DND-41 (cell line): ENCODE results near the gene ABCF2.

Source experiments
- ATAC-seq: fragments of 200-7000 bp; cut with Tn5 transposase; 3 replicates; pipeline ENCODE4 v1.9.1; 2021; ENCODE audit warnings: low read depth; ENCODE audit not compliant: insufficient read depth
- DNase-seq: peaks from one replicate; pipeline ENCODE4 v3.0.0-alpha.2; 2020
- H2AFZ ChIP-seq: 2 replicates; pipeline ENCODE4 v1.6.0; 2012; ENCODE audit warnings: low read depth, low read length
- H3K27ac ChIP-seq: 2 replicates; pipeline ENCODE4 v1.5.1; 2012; ENCODE audit warnings: low read length, inconsistent platforms
- H3K27me3 ChIP-seq: fragments of 200-600 bp; sonication (generic); 2 replicates; pipeline ENCODE4 v1.6.0; 2012; ENCODE audit warnings: low read length, mild to moderate bottlenecking, inconsistent platforms; ENCODE audit not compliant: insufficient read depth, poor library complexity
- H3K36me3 ChIP-seq: 2 replicates; pipeline ENCODE4 v1.5.1; 2012; ENCODE audit warnings: low read length, inconsistent platforms; ENCODE audit not compliant: insufficient read depth
- H3K4me1 ChIP-seq: 2 replicates; pipeline ENCODE4 v1.5.1; 2012; ENCODE audit warnings: mild to moderate bottlenecking, low read length; ENCODE audit not compliant: insufficient read depth
- H3K4me2 ChIP-seq: 2 replicates; pipeline ENCODE4 v1.6.0; 2012; ENCODE audit warnings: mild to moderate bottlenecking, moderate library complexity, low read length, inconsistent platforms; ENCODE audit not compliant: insufficient read depth
- H3K4me3 ChIP-seq, 2 experiments: fragments of 200-600 bp in 1 of 2; shearing (Covaris generic) in 1 of 2; 2 replicates each; pipeline ENCODE4 v1.5.1; 2012 to 2016; ENCODE audit warnings: inconsistent platforms in 2 of 2, low read length in 2 of 2, mild to moderate bottlenecking in 2 of 2, low read depth in 1 of 2, moderate library complexity in 1 of 2
- H3K79me2 ChIP-seq: 2 replicates; pipeline ENCODE4 v1.6.0; 2012; ENCODE audit warnings: low read length, inconsistent platforms; ENCODE audit not compliant: insufficient read depth
- H3K9ac ChIP-seq: 2 replicates; pipeline ENCODE4 v1.6.0; 2012; ENCODE audit warnings: low read depth, mild to moderate bottlenecking, inconsistent platforms, low read length, moderate library complexity
- H3K9me3 ChIP-seq: 2 replicates; pipeline ENCODE4 v1.5.1; 2012; ENCODE audit warnings: low read length, moderate library complexity, mild to moderate bottlenecking, inconsistent platforms; ENCODE audit not compliant: insufficient read depth, severe bottlenecking
- H4K20me1 ChIP-seq: 2 replicates; pipeline ENCODE4 v1.6.0; 2012; ENCODE audit warnings: low read length; ENCODE audit not compliant: insufficient read depth
- CTCF ChIP-seq: IDR thresholded peaks from 2 replicates; pipeline ENCODE4 v1.5.1; 2012; ENCODE audit warnings: borderline replicate concordance, low read length, moderate library complexity, mild to moderate bottlenecking; ENCODE audit not compliant: poor library complexity, severe bottlenecking; ENCODE audit errors: extremely low read depth
- EZH2 ChIP-seq: IDR thresholded peaks from 3 replicates; pipeline ENCODE4 v1.6.1; 2012; ENCODE audit warnings: borderline replicate concordance, low read depth, mild to moderate bottlenecking, moderate library complexity, low read length, inconsistent platforms; ENCODE audit not compliant: severe bottlenecking

The ABCF2 gene

GRCh38 chr7:151245360-151246101, 18.5 kb upstream of the ABCF2 start:
- H3K4me1 ChIP-seq, result peaks cover 56% of the 10 kb centered on the region
- H3K79me2 ChIP-seq, result no peaks in the 10 kb centered on the region
- peaks cover 26% of the 10 kb centered on the region for H4K20me1 ChIP-seq
- H3K4me2 ChIP-seq, result peak overlapping the region; percentile 31
- H3K4me3 ChIP-seq, result no peak overlapping the region
- peak; percentile 52 for TF ChIP-seq CTCF
- TF ChIP-seq EZH2, result no peak
- no peak overlapping the region for H2AFZ ChIP-seq
- DNase-seq (peak; percentile 57), ATAC-seq (peak; percentile 50)
- no peaks in the 10 kb centered on the region for H3K9me3 ChIP-seq
- H3K27ac ChIP-seq, result no peak overlapping the region
- no peaks in the 10 kb centered on the region for H3K36me3 ChIP-seq
- no peak overlapping the region for H3K9ac ChIP-seq
- peaks cover 62% of the 10 kb centered on the region for H3K27me3 ChIP-seq

- Histone ChIP-seq H3K27me3 (peaks cover 55% of the 10 kb centered on the region), H2AFZ (no peak overlapping the region), H4K20me1 (peaks cover 22% of the 10 kb centered on the region; the same call in 1 of the 2 replicates), H3K4me3 (no peak overlapping the region), H3K9me3 (no peaks in the 10 kb centered on the region), H3K9ac (no peak overlapping the region), H3K4me2 (peak overlapping the region; percentile 31), H3K36me3 (no peaks in the 10 kb centered on the region), H3K79me2 (no peaks in the 10 kb centered on the region), H3K27ac (no peak overlapping the region), H3K4me1 (peaks cover 56% of the 10 kb centered on the region)
- no peak for TF ChIP-seq EZH2
- no peak for TF ChIP-seq CTCF
- no peak for DNase-seq
- ATAC-seq, result no peak
These were observed 17.9 kb upstream of the ABCF2 start for GRCh38 chr7:151244841-151245346.

- peaks cover 50% of the 10 kb centered on the region for H3K27me3 ChIP-seq
- no peak overlapping the region for H3K27ac ChIP-seq
- peak overlapping the region; percentile 45; the same call in 1 of the 2 replicates for H3K9ac ChIP-seq
- TF ChIP-seq CTCF, result peak; percentile 94
- TF ChIP-seq EZH2, result no peak
- H3K4me3 ChIP-seq, result peak overlapping the region in 1 of 2 experiments; percentile 56; a peak in 1 of 4 replicates
- DNase-seq (peak; percentile 69), ATAC-seq (no peak)
- peaks cover 56% of the 10 kb centered on the region for H3K4me1 ChIP-seq
- no peaks in the 10 kb centered on the region for H3K9me3 ChIP-seq
- 0 out of 2 replicates have a peak overlapping the region, but pooled peaks have one; percentile 55 for H2AFZ ChIP-seq
- peaks cover 3% of the 10 kb centered on the region; the same call in 1 of the 2 replicates for H3K36me3 ChIP-seq
- no peaks in the 10 kb centered on the region for H3K79me2 ChIP-seq
- H3K4me2 ChIP-seq, result peak overlapping the region; percentile 72
- H4K20me1 ChIP-seq, result peaks cover 25% of the 10 kb centered on the region; the same call in 1 of the 2 replicates
These were observed 17.3 kb upstream of the ABCF2 start for GRCh38 chr7:151244196-151244840.
